Measurements from ENCODE around the gene FABP1.

FABP1 gene

DNA sequence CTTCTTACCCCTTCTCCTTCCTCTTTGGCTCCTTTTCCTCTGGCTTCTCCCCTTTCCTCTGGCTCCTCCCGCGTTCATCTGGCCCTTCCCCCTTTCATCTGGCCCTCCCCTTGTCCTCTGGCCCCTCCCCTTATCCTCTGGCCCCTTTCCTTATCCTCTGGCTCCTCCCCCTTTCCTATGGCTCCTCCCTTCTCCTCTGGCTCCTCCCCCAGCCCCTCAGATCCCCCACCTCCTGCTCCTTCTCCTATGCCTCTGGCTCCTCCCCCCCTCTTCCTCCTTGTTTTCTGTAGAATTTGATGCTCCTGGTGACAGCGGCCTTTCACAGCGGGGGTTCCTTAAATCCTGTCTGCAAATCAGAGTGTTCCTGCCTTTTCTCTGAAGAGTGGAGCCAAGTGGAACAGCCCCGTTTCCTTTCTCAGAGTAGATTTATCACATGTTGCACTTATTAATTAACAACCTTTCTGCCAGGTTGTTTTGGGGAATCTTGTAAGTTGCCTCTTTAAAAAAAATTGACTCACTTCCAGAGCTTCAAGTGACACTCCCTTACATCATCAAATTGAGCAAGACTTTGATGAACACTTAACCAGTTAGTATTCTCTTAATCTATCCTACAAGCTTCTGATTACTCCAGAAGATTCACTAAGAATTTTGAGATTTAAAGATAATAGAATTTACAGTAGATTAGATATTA lies 27.9 kb downstream of the FABP1 start:
- TF ChIP-seq CTCF (IDR thresholded peaks at IDR 0.05; ENCODE audit: low read length, missing control alignments) = no peak
- H3K4me3 ChIP-seq (replicated peaks; ENCODE audit: low read depth, low read length) = no peak overlapping the region
- DNase-seq (ENCODE audit: low read depth) = peak; percentile 7

GRCh38 chr2:88098558-88098900 lies 29.3 kb downstream of the FABP1 start:
- no peak overlapping the region for H3K4me3 ChIP-seq (replicated peaks; ENCODE audit: low read depth, low read length)
- TF ChIP-seq CTCF (IDR thresholded peaks at IDR 0.05; ENCODE audit: low read length, missing control alignments) = no peak
- DNase-seq (ENCODE audit: low read depth) = no peak

- H3K4me3 ChIP-seq (replicated peaks; ENCODE audit: low read depth, low read length) = no peak overlapping the region
- no peak for DNase-seq (ENCODE audit: low read depth)
- TF ChIP-seq CTCF (IDR thresholded peaks at IDR 0.05; ENCODE audit: low read length, missing control alignments) = no peak
Measured at GRCh38 chr2:88097891-88098557, 29.8 kb downstream of the FABP1 start.

GRCh38 chr2:88097192-88097591 lies 30.7 kb downstream of the FABP1 start:
- DNase-seq (ENCODE audit: low read depth) = no peak
- no peak for TF ChIP-seq CTCF (IDR thresholded peaks at IDR 0.05; ENCODE audit: low read length, missing control alignments)
- H3K4me3 ChIP-seq (replicated peaks; ENCODE audit: low read depth, low read length) = no peak overlapping the region

DNA sequence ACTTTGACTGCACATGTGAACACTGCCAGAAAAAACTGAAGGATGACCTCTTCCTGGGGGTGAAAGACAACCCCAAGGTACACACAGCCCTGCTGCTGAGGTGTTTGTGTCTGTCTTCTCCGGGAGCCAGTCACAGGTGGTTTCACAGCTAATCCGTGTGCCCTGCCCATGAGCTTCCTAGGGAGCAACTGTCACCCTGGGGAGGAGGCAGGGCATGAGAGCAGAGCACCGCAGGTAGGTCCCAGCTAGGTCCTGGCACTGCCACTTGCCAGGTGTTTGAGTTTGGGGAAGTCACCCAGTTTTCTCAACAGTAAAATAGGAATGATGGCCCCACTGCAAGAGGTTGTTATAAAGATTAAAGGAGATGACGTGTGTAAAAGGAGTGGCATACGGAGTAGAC lies 31.2 kb downstream of the FABP1 start:
- no peak overlapping the region for H3K4me3 ChIP-seq (replicated peaks; ENCODE audit: low read depth, low read length)
- TF ChIP-seq CTCF (IDR thresholded peaks at IDR 0.05; ENCODE audit: low read length, missing control alignments) = no peak
- DNase-seq (ENCODE audit: low read depth) = no peak

GRCh38 chr2:88095022-88095421 lies 32.8 kb downstream of the FABP1 start:
- no peak overlapping the region for H3K4me3 ChIP-seq (replicated peaks; ENCODE audit: low read depth, low read length)
- DNase-seq (ENCODE audit: low read depth) = no peak
- no peak for TF ChIP-seq CTCF (IDR thresholded peaks at IDR 0.05; ENCODE audit: low read length, missing control alignments)

DNA sequence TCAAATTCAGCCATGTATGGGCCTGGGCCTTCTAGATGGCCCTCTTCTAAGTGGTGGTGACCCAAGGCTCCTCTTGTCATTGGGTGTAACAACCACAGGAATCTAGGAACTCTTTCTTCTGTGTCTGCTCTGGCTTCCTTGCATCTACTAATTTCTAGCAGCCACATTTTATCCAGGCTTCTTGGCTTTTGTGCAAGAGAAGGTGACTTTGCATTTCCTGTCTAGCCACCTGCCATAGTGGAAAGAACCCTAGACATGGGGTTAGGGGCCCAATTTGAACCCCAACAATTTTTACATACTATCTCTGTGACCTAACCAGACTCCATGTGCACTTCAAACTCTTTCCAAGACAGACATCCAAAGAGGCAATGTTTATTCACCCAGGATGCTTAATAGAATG lies 35.1 kb downstream of the FABP1 start:
- TF ChIP-seq CTCF (IDR thresholded peaks at IDR 0.05; ENCODE audit: low read length, missing control alignments) = no peak
- no peak overlapping the region for H3K4me3 ChIP-seq (replicated peaks; ENCODE audit: low read depth, low read length)
- no peak for DNase-seq (ENCODE audit: low read depth)

Measured in fibroblast of pulmonary artery (primary cell).